ENCODE measurements around the gene MEI4. TPM values are rescaled to one million over a fixed set of nuclear protein-coding genes. Genes with fewer than 3 reads are reported as not detected.

The MEI4 gene
- total and polyA plus RNA-seq, 2 of the 8 experiments (the other 6 are each of a cell fraction or from before 2014, with no cell fraction given) = 0.05 to 0.24 TPM

DNA sequence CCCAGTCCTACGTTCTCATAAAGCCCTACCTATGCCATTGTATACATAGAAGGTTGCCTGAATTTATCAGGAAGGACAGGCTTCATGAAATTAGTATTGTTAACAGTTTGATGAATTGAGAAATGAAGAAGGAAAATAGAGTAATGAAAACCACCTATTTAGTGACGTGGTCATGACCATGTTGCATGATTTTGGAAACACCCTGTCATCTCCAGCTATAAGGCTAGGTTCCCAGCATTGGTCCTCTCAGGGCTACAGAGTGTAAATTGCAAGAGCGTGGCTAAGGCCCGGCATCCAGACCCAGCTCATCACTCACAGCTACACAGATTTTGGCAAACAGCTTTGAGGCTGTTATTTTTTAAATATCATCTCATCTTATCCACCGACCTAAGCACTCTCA, 203.6 kb downstream of the MEI4 start:
- Histone ChIP-seq H3K9me3 (ENCODE audit: insufficient read depth in 2 of 2, low read depth in 1 of 2, low read length in 1 of 2) (peaks cover 0 to 3% of the 10 kb centered on the region in 2 experiments; a peak in 1 of 4 replicates), H3K18ac (ENCODE audit: extremely low read depth, low read length) (no peak overlapping the region), H3K36me3 (ENCODE audit: control insufficient read depth in 2 of 4, insufficient read depth in 4 of 4, low read length in 3 of 4) (no peaks in the 10 kb centered on the region), H2AK5ac (ENCODE audit: low read depth, low read length) (no peak overlapping the region), H2BK15ac (ENCODE audit: low read length) (no peak overlapping the region), H4K8ac (ENCODE audit: extremely low read depth, insufficient read depth, low read length) (no peak overlapping the region), H3K56ac (replicated peaks; ENCODE audit: insufficient read length, low read depth, low read length) (no peak overlapping the region), H2BK5ac (ENCODE audit: low read depth, low read length) (no peak overlapping the region), H2BK120ac (replicated peaks; ENCODE audit: low read depth, low read length) (no peak overlapping the region), H3K23ac (ENCODE audit: insufficient read length) (no peak overlapping the region), H3K27ac (ENCODE audit: low read depth, low read length) (no peak overlapping the region), H3K4me3 (ENCODE audit: extremely low read depth in 1 of 4, insufficient read depth in 2 of 4, low read depth in 3 of 4, low read length in 4 of 4) (no peak overlapping the region), H4K5ac (ENCODE audit: insufficient read length, low read depth, low read length) (no peak overlapping the region), H4K20me1 (replicated peaks in 1 of 2; ENCODE audit: control insufficient read depth in 1 of 2, insufficient read depth in 2 of 2, low read length in 2 of 2) (no peaks in the 10 kb centered on the region), H2BK20ac (ENCODE audit: low read length) (no peak overlapping the region), H3K79me1 (ENCODE audit: low read depth, low read length) (no peaks in the 10 kb centered on the region), H2AFZ (ENCODE audit: low read length) (no peak overlapping the region), H3K23me2 (ENCODE audit: low read depth, low read length) (no peaks in the 10 kb centered on the region), H3K14ac (ENCODE audit: insufficient read length) (no peak overlapping the region), H3K27me3 (replicated peaks in 1 of 4; ENCODE audit: control insufficient read depth in 3 of 4, extremely low read depth in 1 of 4, insufficient read depth in 3 of 4, low read length in 3 of 4) (no peaks in the 10 kb centered on the region), H3K9ac (replicated peaks in 1 of 4; ENCODE audit: extremely low read depth in 1 of 4, low read depth in 3 of 4, low read length in 3 of 4) (no peak overlapping the region), H2BK12ac (ENCODE audit: low read depth, low read length) (no peak overlapping the region), H3K4me2 (ENCODE audit: insufficient read depth in 1 of 2, low read depth in 2 of 2, low read length in 2 of 2) (no peak overlapping the region), H4K91ac (replicated peaks; ENCODE audit: insufficient read length, low read length) (no peak overlapping the region), H3K4me1 (replicated peaks in 1 of 4; ENCODE audit: control insufficient read depth in 3 of 4, insufficient read depth in 4 of 4, low read length in 3 of 4) (no peaks in the 10 kb centered on the region), H3K4ac (replicated peaks; ENCODE audit: insufficient read length, low read depth, low read length) (no peak overlapping the region), H3K79me2 (ENCODE audit: control insufficient read depth in 1 of 2, insufficient read depth in 2 of 2, low read length in 2 of 2) (no peaks in the 10 kb centered on the region)
- FAIRE-seq (no peak), DNase-seq (ENCODE audit: low read depth in 1 of 2, low spot score in 2 of 2) (no peak)
- ChIA-PET POLR2A (ENCODE audit: partially characterized antibody) (no interaction called here), CTCF (ENCODE audit: partially characterized antibody) (interaction anchor here (1.0 kb wide), 1 partner anchor 46 kb away, joined by 3 read pairs; no protein-coding TSS in a partner anchor)
- 87% methylated on average over 4 of the region's 5 CpGs; no CpG with 5 or more reads in 1 of the 2 experiments for WGBS, 2 experiments (ENCODE audit: extremely low coverage in 1 of 2, insufficient coverage in 1 of 2, insufficient read length in 1 of 2, insufficient replicate concordance in 2 of 2, low coverage in 1 of 2, low lambda C conversion rate in 2 of 2, missing lambda C conversion rate in 1 of 2)
- no peak for TF ChIP-seq YY1 (IDR thresholded peaks at IDR 0.05; ENCODE audit: low read depth, low read length)

Measured in H1 (cell line).